HFF-Myc (cell line): ENCODE data around the gene VAMP8.

Source experiments
- DNase-seq: peaks from one replicate; pipeline ENCODE4 v3.0.0-alpha.2; 2011; ENCODE audit warnings: low read depth; ENCODE audit errors: extremely low read depth
- H3K4me3 ChIP-seq: replicated peaks from 2 replicates; pipeline ENCODE4 v1.5.1; 2011; ENCODE audit warnings: low read depth, mild to moderate bottlenecking, control low read depth, low read length
- CTCF ChIP-seq: IDR thresholded peaks from 2 replicates; pipeline ENCODE4 v1.5.1; 2012; ENCODE audit warnings: mild to moderate bottlenecking, low read depth, low read length, control low read depth; ENCODE audit errors: missing control alignments

The VAMP8 gene

GRCh38 chr2:85534881-85535280, 42.5 kb upstream of the VAMP8 start:
- DNase-seq, result no peak
- H3K4me3 ChIP-seq, result no peak overlapping the region

GRCh38 chr2:85536479-85536878, 40.9 kb upstream of the VAMP8 start:
- peak overlapping the region; percentile 96; the same call in 1 of the 2 replicates for H3K4me3 ChIP-seq
- no peak for TF ChIP-seq CTCF
- peak; percentile 72 for DNase-seq

More at GRCh38 chr2:85534881-85535280, 42.5 kb upstream of the VAMP8 start:
- no peak for TF ChIP-seq CTCF

GRCh38 chr2:85537600-85538506, 39.5 kb upstream of the VAMP8 start:
- peak overlapping the region; percentile 96 for H3K4me3 ChIP-seq
- TF ChIP-seq CTCF, result no peak
- no peak for DNase-seq

- H3K4me3 ChIP-seq, result peak within 1 kb of the TSS; percentile 96
- DNase-seq, result peak; percentile 77
- TF ChIP-seq CTCF, result peak; percentile 64
Observed at GRCh38 chr2:85538507-85539360, 38.7 kb upstream of the VAMP8 start, which contains the start of gene MAT2A. Gene MAT2A (plus strand): TSS chr2:85539168. CDS start chr2:85539288, 120 bp downstream.

- no peak for TF ChIP-seq CTCF
- H3K4me3 ChIP-seq, result peak overlapping the region; percentile 96
- DNase-seq, result no peak
Observed at GRCh38 chr2:85539361-85540132, 37.8 kb upstream of the VAMP8 start.

GRCh38 chr2:85540133-85540648, 37.2 kb upstream of the VAMP8 start:
- peak overlapping the region; percentile 96 for H3K4me3 ChIP-seq
- TF ChIP-seq CTCF, result no peak
- no peak for DNase-seq
